Transverse colon (tissue), 3 donors: ENCODE results near the gene BSG.

Source experiments
- CTCF ChIP-seq, 5 experiments: fragments of 200-600 bp in 3 of 5; fragments of 450-650 bp in 2 of 5; sonication (generic) in 3 of 5; IDR thresholded peaks; 1 replicate in 2 of 5; 2 replicates in 3 of 5; pipeline ENCODE4 v1.5.1; 2016 to 2017; ENCODE audit warnings: antibody characterized with exemption in 5 of 5, inconsistent platforms in 3 of 5, mild to moderate bottlenecking in 2 of 5, moderate library complexity in 1 of 5
- POLR2A ChIP-seq: fragments of 450-650 bp; IDR thresholded peaks from one replicate; pipeline ENCODE4 v1.6.1; 2016; ENCODE audit warnings: antibody characterized with exemption, mild to moderate bottlenecking, moderate library complexity

DNA sequence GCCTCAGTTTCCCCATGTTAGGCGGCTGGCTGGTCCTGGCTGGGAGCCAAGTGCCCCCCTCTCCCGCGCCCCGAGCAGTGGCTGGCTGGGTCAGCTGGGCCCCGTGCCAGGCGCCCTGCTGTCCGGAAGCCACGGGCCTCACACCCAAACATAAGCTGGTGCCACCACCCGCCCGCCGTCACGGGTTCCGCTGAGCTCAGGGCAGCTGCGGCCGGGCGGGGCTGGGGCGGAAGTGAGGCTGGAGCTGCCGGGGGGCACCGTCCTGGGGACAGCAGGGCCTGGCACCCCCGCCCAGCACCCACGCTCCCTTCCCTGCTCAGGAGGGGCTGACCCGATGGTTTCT, 36.6 kb downstream of the BSG start:
- TF ChIP-seq CTCF (IDR thresholded peaks at IDR 0.05): no peak
- TF ChIP-seq POLR2A: no peak
